HepG2 (cell line): ENCODE data around the gene MARS1. TPM values are rescaled to one million over a fixed set of nuclear protein-coding genes. Genes with fewer than 3 reads are reported as not detected.

Experiments used
- ATAC-seq: fragments of 200-7000 bp; cut with Tn5 transposase; 3 replicates; pipeline ENCODE4 v1.9.1; 2020; ENCODE audit warnings: mild to moderate bottlenecking, moderate library complexity
- BruUV-seq: library from RNA; stranded (reverse); fragments of 400-500 nt; replicated peaks from 2 replicates; lab custom pipeline; 2021; lab: Mats Ljungman, UMichigan
- CTCF ChIA-PET: fragments of 300-600 bp; formaldehyde crosslinking; extraction: SDS; loops from one replicate; lab custom pipeline; 2021; ENCODE audit warnings: low total read pairs, inconsistent platforms, low intra/inter-chr PET ratio; lab: Yijun Ruan, JAX
- POLR2A ChIA-PET: fragments of 350-600 bp; sonication (Branson Sonifier 250); formaldehyde crosslinking; loops from one replicate; lab custom pipeline; 2020; ENCODE audit warnings: antibody characterized with exemption, inconsistent platforms; lab: Yijun Ruan, JAX
- DNase-seq: peaks from one replicate; pipeline ENCODE4 v3.0.0-alpha.2; 2015; ENCODE audit warnings: low spot score
- FAIRE-seq: peaks from 3 replicates; lab custom pipeline; 2011; peaks lifted over from hg19 to GRCh38; lab: Jason Lieb, UNC
- H2AFZ ChIP-seq: one replicate; pipeline ENCODE4 v1.6.1; 2011; ENCODE audit warnings: low read length, inconsistent platforms
- H3K27ac ChIP-seq: fragments of 300-600 bp; 3 replicates; pipeline ENCODE4 v1.8.0; 2011; ENCODE audit warnings: mixed run types, mild to moderate bottlenecking, mixed read lengths, low read length, inconsistent platforms; ENCODE audit not compliant: insufficient read depth; ENCODE audit errors: extremely low read length
- H3K27me3 ChIP-seq, 2 experiments: fragments of 200-600 bp in 1 of 2; 2 replicates in 1 of 2; 3 replicates in 1 of 2; pipeline versions ENCODE4 v1.6.0 to v1.8.0; 2011; ENCODE audit warnings: low read length in 2 of 2, mild to moderate bottlenecking in 2 of 2, moderate library complexity in 2 of 2, inconsistent platforms in 1 of 2; ENCODE audit not compliant: insufficient read depth in 2 of 2, control insufficient read depth in 1 of 2
- H3K36me3 ChIP-seq, 2 experiments: fragments of 200-600 bp in 1 of 2; replicated peaks in 1 of 2; 2 replicates in 1 of 2; 3 replicates in 1 of 2; pipeline versions ENCODE4 v1.5.1 to v1.8.0; 2011; ENCODE audit warnings: low read length in 2 of 2, inconsistent platforms in 1 of 2; ENCODE audit not compliant: insufficient read depth in 2 of 2, control insufficient read depth in 1 of 2
- H3K4me1 ChIP-seq: 2 replicates; pipeline ENCODE4 v1.5.1; 2012; ENCODE audit warnings: low read length, inconsistent platforms; ENCODE audit not compliant: insufficient read depth
- H3K4me2 ChIP-seq: 2 replicates; pipeline ENCODE4 v1.6.0; 2011; ENCODE audit warnings: low read depth, low read length, inconsistent platforms
- H3K4me3 ChIP-seq, 3 experiments: fragments of 200-600 bp in 1 of 3; sonication (generic), shearing (Covaris generic) in 1 of 3; replicated peaks in 1 of 3; 2 replicates each; pipeline ENCODE4 v1.5.1; 2011 to 2016; ENCODE audit warnings: low read length in 3 of 3, inconsistent platforms in 2 of 3, low read depth in 2 of 3, mild to moderate bottlenecking in 2 of 3, control low read depth in 1 of 3, mixed read lengths in 1 of 3; ENCODE audit not compliant: insufficient read depth in 1 of 3
- H3K79me2 ChIP-seq: one replicate; pipeline ENCODE4 v1.6.1; 2011; ENCODE audit warnings: low read length, inconsistent platforms; ENCODE audit not compliant: insufficient read depth
- H3K9ac ChIP-seq: 2 replicates; pipeline ENCODE4 v1.6.0; 2011; ENCODE audit warnings: mild to moderate bottlenecking, low read depth, low read length, inconsistent platforms; ENCODE audit not compliant: insufficient read depth
- H3K9me3 ChIP-seq: 2 replicates; pipeline ENCODE4 v1.5.1; 2012; ENCODE audit warnings: mild to moderate bottlenecking, low read length
- H4K20me1 ChIP-seq: 2 replicates; pipeline ENCODE4 v1.6.0; 2011; ENCODE audit warnings: inconsistent platforms, mild to moderate bottlenecking, low read length, moderate library complexity; ENCODE audit not compliant: insufficient read depth
- DRAP1 ChIP-seq: IDR thresholded peaks from 2 replicates; pipeline ENCODE4 v1.6.1; 2016; ENCODE audit warnings: missing genetic modification reagents, missing compliant biosample characterization
- ESRRA ChIP-seq: sonication (generic); formaldehyde crosslinking; IDR thresholded peaks from 2 replicates; pipeline ENCODE4 v1.5.1; 2020; ENCODE audit warnings: mild to moderate bottlenecking, low read depth, missing genetic modification reagents
- FOXK1 ChIP-seq: sonication (generic); formaldehyde crosslinking; IDR thresholded peaks from 2 replicates; pipeline ENCODE4 v1.4.0; 2020; ENCODE audit warnings: low read depth, missing genetic modification reagents, borderline replicate concordance
- IRX3 ChIP-seq: sonication (generic); formaldehyde crosslinking; IDR thresholded peaks from 2 replicates; pipeline ENCODE4 v1.8.1; 2023; ENCODE audit warnings: mild to moderate bottlenecking, low read depth, missing genetic modification reagents, borderline replicate concordance
- ISL2 ChIP-seq: sonication (generic); formaldehyde crosslinking; IDR thresholded peaks from 2 replicates; pipeline ENCODE4 v1.5.0; 2020; ENCODE audit warnings: missing genetic modification reagents
- NR2C2 ChIP-seq: sonication (generic); formaldehyde crosslinking; IDR thresholded peaks from 2 replicates; pipeline ENCODE4 v1.4.0; 2020; ENCODE audit warnings: missing genetic modification reagents, mild to moderate bottlenecking, moderate library complexity, borderline replicate concordance
- PRPF4 ChIP-seq: fragments of 200-400 bp; formaldehyde crosslinking; IDR thresholded peaks from 2 replicates; pipeline ENCODE4 v1.6.1; 2016; ENCODE audit warnings: low read length, low read depth; ENCODE audit not compliant: poor library complexity, severe bottlenecking
- SMAD3 ChIP-seq: sonication (generic); formaldehyde crosslinking; IDR thresholded peaks from 2 replicates; pipeline ENCODE4 v1.4.0; 2020; ENCODE audit warnings: missing genetic modification reagents
- ZBTB2 ChIP-seq: sonication (generic); formaldehyde crosslinking; IDR thresholded peaks from 2 replicates; pipeline ENCODE4 v1.8.0; 2022; ENCODE audit warnings: low read depth, missing genetic modification reagents
- ZNF274 ChIP-seq: sonication (generic); formaldehyde crosslinking; IDR thresholded peaks from 2 replicates; pipeline ENCODE4 v1.5.1; 2020; ENCODE audit warnings: mild to moderate bottlenecking, missing genetic modification reagents
- ZNF280B ChIP-seq: sonication (generic); formaldehyde crosslinking; IDR thresholded peaks from 2 replicates; pipeline ENCODE4 v1.5.0; 2020; ENCODE audit warnings: missing genetic modification reagents, mild to moderate bottlenecking, borderline replicate concordance
- WGBS: methylation state at CpG from one replicate; pipeline ENCODE4 v1.1.6; 2017; ENCODE audit warnings: low lambda C conversion rate; 5-methylcytosine and 5-hydroxymethylcytosine counted together
- in situ Hi-C: cut with HindIII; loops from 2 replicates; pipeline ENCODE4 v1.10.0; 2017; ENCODE audit warnings: low pct_unique_long_range_greater_than_20kb; ENCODE audit not compliant: extremely low pct_ligation_motif_present
- intact Hi-C: fragments of 100-400 bp; cut with micrococcal nuclease; formaldehyde crosslinking; loops from one replicate; pipeline ENCODE4 v1.10.0; 2022; ENCODE audit not compliant: unreplicated experiment
- polyA plus RNA-seq, 8 experiments: library from polyadenylated mRNA; depleted of rRNA in 3 of 8; stranded (reverse) in 7 of 8; unstranded in 1 of 8; fragments of >200 nt; fragmentation: Illumina TruSeq in 4 of 8; extraction: Trizol in 4 of 8; gene quantifications; 2 replicates each; pipeline versions ENCODE4 v1.2.1 to v1.2.3, GENCODE V29; 2011 to 2016; ENCODE audit warnings: low read depth in 4 of 8, missing spikeins in 1 of 8, mixed read lengths in 1 of 8; ENCODE audit not compliant: insufficient read depth in 1 of 8
- total RNA-seq, 5 experiments: library from RNA; depleted of rRNA; stranded (reverse); fragments of >200 nt; fragmentation: Illumina TruSeq; extraction: Trizol; gene quantifications; 2 replicates each; pipeline ENCODE4 v1.2.3, GENCODE V29; 2016; ENCODE audit warnings: low read depth in 1 of 5
- TF ChIP-seq, protein P1 (sequence below): sonication (generic); formaldehyde crosslinking; IDR thresholded peaks from 2 replicates; pipeline ENCODE4 v1.4.0; 2020; ENCODE audit warnings: missing genetic modification reagents, mild to moderate bottlenecking, borderline replicate concordance
- TF ChIP-seq, protein P2 (sequence below): sonication (generic); formaldehyde crosslinking; IDR thresholded peaks from 2 replicates; pipeline ENCODE4 v1.4.0; 2020; ENCODE audit warnings: missing genetic modification reagents
- TF ChIP-seq, protein P3 (sequence below): sonication (generic); formaldehyde crosslinking; IDR thresholded peaks from 2 replicates; pipeline ENCODE4 v1.8.0; 2022; ENCODE audit warnings: mild to moderate bottlenecking, missing genetic modification reagents

MARS1 gene
- total and polyA plus RNA-seq, 2 of the 13 experiments (the other 11 are each of a cell fraction or from before 2014, with no cell fraction given): 115 to 181 TPM

DNA sequence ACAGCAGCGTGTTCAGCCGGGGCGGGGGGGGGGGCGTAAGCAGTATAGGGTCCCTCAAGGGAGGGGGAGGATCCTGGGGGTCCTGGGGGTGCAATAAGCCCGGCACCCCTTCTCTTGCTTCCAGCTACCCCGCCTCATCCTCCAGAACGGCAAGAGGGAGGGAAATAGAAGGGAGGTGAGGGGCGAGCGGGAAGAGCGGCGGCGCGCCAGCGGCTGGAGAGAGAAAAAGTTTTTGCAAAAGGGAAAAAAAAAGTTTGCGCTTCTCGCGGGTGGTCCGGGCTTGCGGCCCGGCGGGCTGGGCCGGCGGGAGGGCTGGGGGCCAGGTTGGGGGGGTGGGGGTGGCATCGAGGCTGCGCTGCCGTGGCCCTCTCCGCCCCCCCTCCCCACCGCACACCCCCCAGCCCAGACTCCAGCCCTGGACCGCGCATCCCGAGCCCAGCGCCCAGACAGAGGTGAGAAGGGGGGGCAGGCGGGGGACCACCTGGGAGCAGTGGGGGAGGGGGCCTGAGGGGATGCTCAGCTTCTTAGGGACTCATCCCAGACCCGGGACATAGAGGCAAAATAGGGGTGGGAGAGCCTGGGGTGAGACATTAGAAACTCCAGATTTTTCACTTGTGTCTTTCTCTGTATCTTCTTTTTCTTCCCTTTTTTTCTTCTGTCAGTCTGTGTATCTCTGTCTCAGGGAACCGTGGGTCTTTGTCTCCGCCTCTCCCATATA lies 28.0 kb upstream of the MARS1 start, which contains the start of gene GLI1 (continued):
- no peak for TF ChIP-seq ZBTB2
- TF ChIP-seq DRAP1 (CRISPR knock-in tag): no peak
- 0 out of 2 replicates have a peak, but pooled peaks have one; percentile 3 for TF ChIP-seq NR2C2
- TF ChIP-seq IRX3 (CRISPR knock-in tag): no peak
- TF ChIP-seq, protein P1, sequence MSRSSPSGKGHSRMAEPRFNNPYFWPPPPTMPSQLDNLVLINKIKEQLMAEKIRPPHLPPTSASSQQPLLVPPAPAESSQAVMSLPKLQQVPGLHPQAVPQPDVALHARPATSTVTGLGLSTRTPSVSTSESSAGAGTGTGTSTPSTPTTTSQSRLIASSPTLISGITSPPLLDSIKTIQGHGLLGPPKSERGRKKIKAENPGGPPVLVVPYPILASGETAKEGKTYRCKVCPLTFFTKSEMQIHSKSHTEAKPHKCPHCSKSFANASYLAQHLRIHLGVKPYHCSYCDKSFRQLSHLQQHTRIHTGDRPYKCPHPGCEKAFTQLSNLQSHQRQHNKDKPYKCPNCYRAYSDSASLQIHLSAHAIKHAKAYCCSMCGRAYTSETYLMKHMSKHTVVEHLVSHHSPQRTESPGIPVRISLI (CRISPR knock-in tag): 0 out of 2 replicates have a peak, but pooled peaks have one; percentile 4

DNA sequence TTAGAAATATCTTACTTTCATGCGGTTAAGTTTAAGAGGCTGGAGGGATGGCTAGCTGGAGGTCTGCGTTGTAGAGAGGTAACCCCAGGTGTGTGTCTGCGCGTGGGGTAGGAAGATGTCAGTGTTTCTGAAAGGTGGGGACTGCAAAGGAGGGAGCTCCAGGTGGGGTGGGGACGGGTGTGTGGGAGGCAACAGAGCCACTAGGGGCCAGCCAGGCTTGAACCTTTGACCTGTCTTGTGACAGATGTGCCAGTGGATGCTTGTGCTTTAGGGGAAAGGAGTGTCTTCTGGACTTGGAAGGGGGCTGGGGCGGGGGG lies 27.4 kb upstream of the MARS1 start:
- Histone ChIP-seq H4K20me1 (no peaks in the 10 kb centered on the region), H3K36me3 (no peaks in the 10 kb centered on the region), H3K4me3 (peak overlapping the region; percentile 17 to 94 (median 41); a peak in 3 of 6 replicates), H3K9ac (no peak overlapping the region), H3K4me1 (peaks cover 65% of the 10 kb centered on the region), H3K79me2 (peaks cover 13% of the 10 kb centered on the region), H2AFZ (no peak overlapping the region), H3K4me2 (peak overlapping the region; percentile 99), H3K9me3 (no peaks in the 10 kb centered on the region), H3K27ac (no peak overlapping the region), H3K27me3 (peaks cover 0 to 21% of the 10 kb centered on the region in 2 experiments; a peak in 2 of 5 replicates)
- intact Hi-C loops: no loop called here
- BruUV-seq: no TSS peak
- DNase-seq: no peak
- WGBS: 2% methylated on average over 5 of the region's 6 CpGs
- POLR2A ChIA-PET: interaction anchor here (0.6 to 1.0 kb wide), 2 partner anchors 22 to 60 kb away, joined by 3 to 5 read pairs; no protein-coding TSS in a partner anchor
- no peak for ATAC-seq
- no peak for FAIRE-seq
- in situ Hi-C loops: no loop called here
- CTCF ChIA-PET: interaction anchor here (0.5 kb wide), 1 partner anchor 179 kb away, joined by 3 read pairs; no protein-coding TSS in a partner anchor
- TF ChIP-seq SMAD3 (CRISPR knock-in tag): no peak
- TF ChIP-seq FOXK1: no peak
- no peak for TF ChIP-seq ESRRA (CRISPR knock-in tag)
- no peak for TF ChIP-seq PRPF4
- TF ChIP-seq ISL2 (CRISPR knock-in tag): no peak
- TF ChIP-seq ZNF274: no peak
- no peak for TF ChIP-seq ZNF280B
- TF ChIP-seq, protein P2, sequence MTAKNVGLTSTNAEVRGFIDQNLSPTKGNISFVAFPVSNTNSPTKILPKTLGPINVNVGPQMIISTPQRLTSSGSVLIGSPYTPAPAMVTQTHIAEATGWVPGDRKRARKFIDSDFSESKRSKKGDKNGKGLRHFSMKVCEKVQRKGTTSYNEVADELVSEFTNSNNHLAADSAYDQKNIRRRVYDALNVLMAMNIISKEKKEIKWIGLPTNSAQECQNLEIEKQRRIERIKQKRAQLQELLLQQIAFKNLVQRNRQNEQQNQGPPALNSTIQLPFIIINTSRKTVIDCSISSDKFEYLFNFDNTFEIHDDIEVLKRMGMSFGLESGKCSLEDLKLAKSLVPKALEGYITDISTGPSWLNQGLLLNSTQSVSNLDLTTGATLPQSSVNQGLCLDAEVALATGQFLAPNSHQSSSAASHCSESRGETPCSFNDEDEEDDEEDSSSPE: no peak
- TF ChIP-seq, protein P3, sequence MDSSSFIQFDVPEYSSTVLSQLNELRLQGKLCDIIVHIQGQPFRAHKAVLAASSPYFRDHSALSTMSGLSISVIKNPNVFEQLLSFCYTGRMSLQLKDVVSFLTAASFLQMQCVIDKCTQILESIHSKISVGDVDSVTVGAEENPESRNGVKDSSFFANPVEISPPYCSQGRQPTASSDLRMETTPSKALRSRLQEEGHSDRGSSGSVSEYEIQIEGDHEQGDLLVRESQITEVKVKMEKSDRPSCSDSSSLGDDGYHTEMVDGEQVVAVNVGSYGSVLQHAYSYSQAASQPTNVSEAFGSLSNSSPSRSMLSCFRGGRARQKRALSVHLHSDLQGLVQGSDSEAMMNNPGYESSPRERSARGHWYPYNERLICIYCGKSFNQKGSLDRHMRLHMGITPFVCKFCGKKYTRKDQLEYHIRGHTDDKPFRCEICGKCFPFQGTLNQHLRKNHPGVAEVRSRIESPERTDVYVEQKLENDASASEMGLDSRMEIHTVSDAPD (CRISPR knock-in tag): no peak
